Measurements from ENCODE around the gene ARHGAP18.

Gene ARHGAP18

GRCh38 chr6:129730477-129731165, 20.6 kb upstream of the ARHGAP18 start:
- no peak overlapping the region for H3K4me3 ChIP-seq (ENCODE audit: insufficient read depth, low read length, poor library complexity, severe bottlenecking)
- H3K9me2 ChIP-seq (replicated peaks; ENCODE audit: insufficient read depth, low read length): no peaks in the 10 kb centered on the region
- no peaks in the 10 kb centered on the region for H3K79me2 ChIP-seq (ENCODE audit: insufficient read depth, low read length)
- no peaks in the 10 kb centered on the region for H3K9me3 ChIP-seq (ENCODE audit: insufficient read depth, low read length)
- no peak overlapping the region for H3K4me2 ChIP-seq (ENCODE audit: low read depth, low read length, poor library complexity, severe bottlenecking)
- no peaks in the 10 kb centered on the region for H3K27me3 ChIP-seq (ENCODE audit: low read length)
- H3F3A ChIP-seq (ENCODE audit: insufficient read depth): no peaks in the 10 kb centered on the region
- H2AFZ ChIP-seq (ENCODE audit: low read depth, low read length, severe bottlenecking): no peak overlapping the region
- no peaks in the 10 kb centered on the region for H4K20me1 ChIP-seq (ENCODE audit: low read depth, low read length)
- TF ChIP-seq CTCF (IDR thresholded peaks at IDR 0.05; ENCODE audit: insufficient read depth, low read length, poor library complexity, severe bottlenecking): no peak
- TF ChIP-seq EZH2phosphoT487 (conservative IDR thresholded peaks at IDR 0.05; ENCODE audit: low read length): no peak
- H3K36me3 ChIP-seq (ENCODE audit: low read length): no peaks in the 10 kb centered on the region
- H3K9ac ChIP-seq (ENCODE audit: low read length): no peak overlapping the region
- H3K27ac ChIP-seq (ENCODE audit: low read depth, low read length): no peak overlapping the region

DNA sequence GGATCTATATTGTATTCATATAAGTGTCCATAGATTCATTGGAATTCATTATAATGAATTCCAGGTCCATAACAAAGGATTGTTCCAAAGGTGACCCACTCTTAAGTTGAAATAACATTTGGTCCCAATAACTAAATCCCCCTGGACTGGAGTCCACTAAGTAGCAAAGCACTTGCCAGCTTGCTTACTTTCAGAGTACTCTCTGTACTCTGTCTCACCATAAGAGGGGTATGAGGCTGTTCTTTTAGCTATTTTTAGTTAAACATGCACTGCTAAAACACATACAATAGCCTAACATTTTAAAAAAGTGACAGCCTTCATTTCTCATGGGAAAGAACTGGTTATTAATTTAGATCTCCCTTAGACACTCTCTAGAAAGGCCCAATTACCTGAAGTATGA, 16.7 kb upstream of the ARHGAP18 start:
- no peak overlapping the region for H2AFZ ChIP-seq (ENCODE audit: low read depth, low read length, severe bottlenecking)

DNA sequence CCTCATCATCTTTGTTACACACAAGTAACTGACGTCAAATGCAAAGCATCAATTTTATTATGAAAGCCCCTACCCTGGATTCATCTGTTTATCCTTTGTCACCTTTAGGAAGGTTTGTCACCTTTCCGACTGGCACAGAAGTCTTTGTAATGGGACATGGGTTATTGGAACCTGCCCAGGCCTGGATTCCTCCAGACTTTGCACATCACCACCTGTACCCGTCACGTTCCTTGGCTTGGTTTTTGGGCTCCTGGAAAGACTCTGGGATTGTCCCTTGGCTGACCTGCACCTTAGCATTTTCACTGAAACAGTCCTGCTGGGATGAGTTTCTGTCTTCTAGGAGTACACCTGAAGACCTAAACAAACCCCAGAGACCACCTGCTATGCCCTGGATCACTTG, 15.4 kb upstream of the ARHGAP18 start:
- no peaks in the 10 kb centered on the region for H4K20me1 ChIP-seq (ENCODE audit: low read depth, low read length)
- H2AFZ ChIP-seq (ENCODE audit: low read depth, low read length, severe bottlenecking): no peak overlapping the region
- no peaks in the 10 kb centered on the region for H3K36me3 ChIP-seq (ENCODE audit: low read length)
- H3K79me2 ChIP-seq (ENCODE audit: insufficient read depth, low read length): no peaks in the 10 kb centered on the region
- H3K9ac ChIP-seq (ENCODE audit: low read length): no peak overlapping the region
- H3K4me2 ChIP-seq (ENCODE audit: low read depth, low read length, poor library complexity, severe bottlenecking): no peak overlapping the region
- H3K4me3 ChIP-seq (ENCODE audit: insufficient read depth, low read length, poor library complexity, severe bottlenecking): no peak overlapping the region
- no peaks in the 10 kb centered on the region for H3K9me2 ChIP-seq (replicated peaks; ENCODE audit: insufficient read depth, low read length)
- no peaks in the 10 kb centered on the region for H3K27me3 ChIP-seq (ENCODE audit: low read length)
- no peaks in the 10 kb centered on the region for H3K9me3 ChIP-seq (ENCODE audit: insufficient read depth, low read length)
- H3F3A ChIP-seq (ENCODE audit: insufficient read depth): no peaks in the 10 kb centered on the region
- TF ChIP-seq EZH2phosphoT487 (conservative IDR thresholded peaks at IDR 0.05; ENCODE audit: low read length): no peak
- no peak for TF ChIP-seq CTCF (IDR thresholded peaks at IDR 0.05; ENCODE audit: insufficient read depth, low read length, poor library complexity, severe bottlenecking)
- no peak overlapping the region for H3K27ac ChIP-seq (ENCODE audit: low read depth, low read length)

More for the DNA sequence above, 16.7 kb upstream of the ARHGAP18 start:
- no peaks in the 10 kb centered on the region for H3K9me3 ChIP-seq (ENCODE audit: insufficient read depth, low read length)
- no peak for TF ChIP-seq CTCF (IDR thresholded peaks at IDR 0.05; ENCODE audit: insufficient read depth, low read length, poor library complexity, severe bottlenecking)
- TF ChIP-seq EZH2phosphoT487 (conservative IDR thresholded peaks at IDR 0.05; ENCODE audit: low read length): no peak
- H3K27me3 ChIP-seq (ENCODE audit: low read length): no peaks in the 10 kb centered on the region
- no peaks in the 10 kb centered on the region for H3K79me2 ChIP-seq (ENCODE audit: insufficient read depth, low read length)
- no peak overlapping the region for H3K4me3 ChIP-seq (ENCODE audit: insufficient read depth, low read length, poor library complexity, severe bottlenecking)
- no peak overlapping the region for H3K9ac ChIP-seq (ENCODE audit: low read length)
- no peak overlapping the region for H3K27ac ChIP-seq (ENCODE audit: low read depth, low read length)
- no peaks in the 10 kb centered on the region for H3F3A ChIP-seq (ENCODE audit: insufficient read depth)
- H3K36me3 ChIP-seq (ENCODE audit: low read length): no peaks in the 10 kb centered on the region
- no peaks in the 10 kb centered on the region for H3K9me2 ChIP-seq (replicated peaks; ENCODE audit: insufficient read depth, low read length)
- H4K20me1 ChIP-seq (ENCODE audit: low read depth, low read length): no peaks in the 10 kb centered on the region
- no peak overlapping the region for H3K4me2 ChIP-seq (ENCODE audit: low read depth, low read length, poor library complexity, severe bottlenecking)

All from SU-DHL-6 (cell line).